Ishikawa (cell line): Measurements from ENCODE around the gene CARM1.

Experiments used
- CEBPB ChIP-seq: IDR thresholded peaks from 2 replicates; pipeline ENCODE4 v1.6.1; 2012
- FOXM1 ChIP-seq: IDR thresholded peaks from 2 replicates; pipeline ENCODE4 v1.6.1; 2012; ENCODE audit warnings: low read depth, borderline replicate concordance
- NFIC ChIP-seq: IDR thresholded peaks from 2 replicates; pipeline ENCODE4 v1.6.1; 2012
- RAD21 ChIP-seq: IDR thresholded peaks from 2 replicates; pipeline ENCODE4 v1.6.1; 2012; ENCODE audit warnings: low read depth
- TCF12 ChIP-seq: IDR thresholded peaks from 2 replicates; pipeline ENCODE4 v1.6.1; 2012; ENCODE audit warnings: low read depth
- TEAD4 ChIP-seq: IDR thresholded peaks from 2 replicates; pipeline ENCODE4 v1.6.1; 2012
- YY1 ChIP-seq: IDR thresholded peaks from 2 replicates; pipeline ENCODE4 v1.6.1; 2012; ENCODE audit warnings: low read depth
- ZBTB7A ChIP-seq: IDR thresholded peaks from 2 replicates; pipeline ENCODE4 v1.6.1; 2012; ENCODE audit warnings: low read depth
- TF ChIP-seq, protein P1 (sequence below): IDR thresholded peaks from 2 replicates; pipeline ENCODE4 v1.6.1; 2012
- TF ChIP-seq, protein P2 (sequence below): IDR thresholded peaks from 2 replicates; pipeline ENCODE4 v1.6.1; 2012

CARM1 gene

DNA sequence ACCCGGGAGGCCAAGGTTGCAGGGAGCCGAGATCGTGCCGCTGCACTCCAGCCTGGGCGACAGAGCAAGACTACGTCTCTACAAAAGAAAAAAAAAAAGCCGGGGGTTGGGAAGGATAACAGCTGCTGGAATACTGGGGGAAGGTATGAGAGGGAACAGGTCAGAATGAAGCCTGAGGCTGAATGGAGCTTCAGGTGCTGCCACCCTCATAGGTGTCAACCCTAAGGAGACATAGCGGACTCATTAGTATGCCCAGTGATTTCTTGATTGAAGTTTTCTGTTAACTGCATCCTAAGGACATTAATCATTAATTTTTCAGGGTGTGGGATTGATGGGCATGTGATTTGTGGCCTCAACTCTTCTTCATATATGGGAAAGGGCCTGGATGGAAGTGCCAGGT is 95.5 kb downstream of the CARM1 start:
- TF ChIP-seq FOXM1 (no peak), YY1 (no peak), CEBPB (no peak), TCF12 (no peak)

DNA sequence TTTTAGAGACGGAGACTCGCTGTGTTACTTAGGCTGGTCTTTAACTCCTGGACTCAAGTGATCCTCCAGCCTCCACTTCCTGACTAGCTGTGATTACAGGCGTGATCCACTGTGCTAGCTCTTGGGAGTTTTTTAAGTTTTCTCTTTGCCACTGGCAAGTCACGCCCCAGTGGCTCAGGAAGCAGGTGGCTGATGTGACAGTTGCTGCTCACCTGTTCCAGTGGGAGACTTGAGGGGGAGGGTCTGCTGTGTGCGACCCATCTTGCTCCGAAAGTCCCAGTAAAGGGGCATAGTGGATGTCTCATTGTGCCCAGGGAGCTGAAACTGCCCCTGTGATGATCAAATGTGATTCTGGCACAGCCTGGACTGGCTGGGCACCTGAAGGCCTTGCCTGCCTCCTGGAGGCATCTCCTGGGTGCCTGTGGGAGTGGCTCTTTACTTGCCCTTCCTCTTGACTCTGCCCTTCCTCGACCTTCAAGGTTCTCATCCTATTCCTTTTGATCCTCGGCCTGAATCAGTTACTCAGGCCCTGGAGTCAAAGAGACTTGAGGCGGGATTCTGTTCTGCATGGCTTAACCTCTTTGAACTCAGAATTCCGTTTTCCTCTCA is 97.3 kb downstream of the CARM1 start:
- TF ChIP-seq, protein P1, sequence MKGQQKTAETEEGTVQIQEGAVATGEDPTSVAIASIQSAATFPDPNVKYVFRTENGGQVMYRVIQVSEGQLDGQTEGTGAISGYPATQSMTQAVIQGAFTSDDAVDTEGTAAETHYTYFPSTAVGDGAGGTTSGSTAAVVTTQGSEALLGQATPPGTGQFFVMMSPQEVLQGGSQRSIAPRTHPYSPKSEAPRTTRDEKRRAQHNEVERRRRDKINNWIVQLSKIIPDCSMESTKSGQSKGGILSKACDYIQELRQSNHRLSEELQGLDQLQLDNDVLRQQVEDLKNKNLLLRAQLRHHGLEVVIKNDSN, result no peak
- TF ChIP-seq, protein P2, sequence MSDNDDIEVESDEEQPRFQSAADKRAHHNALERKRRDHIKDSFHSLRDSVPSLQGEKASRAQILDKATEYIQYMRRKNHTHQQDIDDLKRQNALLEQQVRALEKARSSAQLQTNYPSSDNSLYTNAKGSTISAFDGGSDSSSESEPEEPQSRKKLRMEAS, result 0 out of 2 replicates have a peak, but pooled peaks have one; percentile 29
- no peak for TF ChIP-seq NFIC
- TF ChIP-seq RAD21, result peak; percentile 19; the same call in 1 of the 2 replicates

- no peak for TF ChIP-seq YY1
- no peak for TF ChIP-seq FOXM1
- no peak for TF ChIP-seq TCF12
- TF ChIP-seq, protein P2, result no peak
- TF ChIP-seq TEAD4, result no peak
- TF ChIP-seq ZBTB7A, result no peak
Measured at GRCh38 chr19:10971107-10971726, 99.9 kb downstream of the CARM1 start.
